ENCODE results near the gene SATB1. TPM values are rescaled to one million over a fixed set of nuclear protein-coding genes. Genes with fewer than 3 reads are reported as not detected.

Gene SATB1
- total RNA-seq, 2 experiments from 2014 or later: 546 to 561 TPM

GRCh38 chr3:18443665-18444594, 18.8 kb upstream of the SATB1 start:
- Mint-ChIP-seq H3K4me3 (peak overlapping the region; percentile 96), H3K36me3 (peaks cover 91% of the 10 kb centered on the region), H3K4me1 (ENCODE audit: low read depth) (peaks cover 35% of the 10 kb centered on the region), H3K27me3 (no peaks in the 10 kb centered on the region), H3K27ac (peak overlapping the region; percentile 99), H3K9me3 (peaks cover 9% of the 10 kb centered on the region)
- intact Hi-C loops (cut with micrococcal nuclease): loop anchor here (2.0 to 10.0 kb wide), 3 partner anchors 55 to 1559 kb away; partner anchors contain the start of gene PLCL2
- peak; percentile 42 for DNase-seq
- CTCF ChIA-PET: interaction anchor here (0.6 to 4.2 kb wide), 7 partner anchors 12 to 544 kb away, joined by 3 to 19 read pairs (median 4); no protein-coding TSS in a partner anchor
- POLR2A ChIA-PET: interaction anchor here (0.8 to 9.2 kb wide), 18 partner anchors 7 to 301 kb away, joined by 3 to 95 read pairs (median 4); partner anchors contain the start of gene SATB1

- peak overlapping the region; percentile 99 for H3K27ac Mint-ChIP-seq
- H3K27me3 Mint-ChIP-seq: no peaks in the 10 kb centered on the region
- intact Hi-C loops (cut with micrococcal nuclease): loop anchor here (1.0 to 10.0 kb wide), 3 partner anchors 16 to 1558 kb away; partner anchors contain the start of gene PLCL2
- H3K36me3 Mint-ChIP-seq: peaks cover 91% of the 10 kb centered on the region
- peak overlapping the region; percentile 96 for H3K4me3 Mint-ChIP-seq
- ChIA-PET CTCF (interaction anchor here (1.0 to 1.8 kb wide), 2 partner anchors 49 to 315 kb away, joined by 3 to 6 read pairs; no protein-coding TSS in a partner anchor), POLR2A (interaction anchor here (1.0 to 9.2 kb wide), 15 partner anchors 12 to 297 kb away, joined by 3 to 95 read pairs (median 5); no protein-coding TSS in a partner anchor)
- H3K9me3 Mint-ChIP-seq: peaks cover under 1% of the 10 kb centered on the region
- peaks cover 36% of the 10 kb centered on the region for H3K4me1 Mint-ChIP-seq (ENCODE audit: low read depth)
- DNase-seq: peak; percentile 57
Observed at GRCh38 chr3:18442756-18443664, 17.9 kb upstream of the SATB1 start.

DNA sequence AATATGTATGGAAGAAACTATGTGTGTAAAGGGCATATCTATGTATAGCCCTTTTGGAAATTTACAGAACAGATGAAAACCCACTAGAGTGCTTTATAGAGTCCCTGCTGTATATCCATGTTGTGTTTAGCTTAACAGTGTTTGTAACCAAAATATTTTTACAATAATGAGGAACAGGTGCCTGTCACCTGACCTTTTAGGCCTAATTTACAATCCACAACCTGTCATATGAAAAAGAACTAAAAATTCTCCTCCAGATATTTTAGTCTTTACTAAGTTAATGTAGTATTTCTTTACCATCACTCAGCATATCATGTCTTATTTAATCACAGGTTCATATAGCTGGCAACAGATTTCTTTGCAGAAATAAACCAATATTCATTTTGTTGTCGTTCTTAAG, 16.4 kb upstream of the SATB1 start:
- POLR2A ChIA-PET: interaction anchor here (1.0 to 9.2 kb wide), 9 partner anchors 10 to 295 kb away, joined by 3 to 95 read pairs (median 4); no protein-coding TSS in a partner anchor
- H3K4me1 Mint-ChIP-seq (ENCODE audit: low read depth): peaks cover 28% of the 10 kb centered on the region
- peak overlapping the region; percentile 81 for H3K4me3 Mint-ChIP-seq
- CTCF ChIA-PET: interaction anchor here (1.8 kb wide), 1 partner anchor 316 kb away, joined by 6 read pairs; no protein-coding TSS in a partner anchor
- no peaks in the 10 kb centered on the region for H3K9me3 Mint-ChIP-seq
- H3K27me3 Mint-ChIP-seq: no peaks in the 10 kb centered on the region
- no peak for DNase-seq
- peak overlapping the region; percentile 99 for H3K27ac Mint-ChIP-seq
- intact Hi-C loops (cut with micrococcal nuclease): loop anchor here (10.0 kb wide), 1 partner anchor 1557 kb away; the partner anchor contains the start of gene PLCL2
- peaks cover 87% of the 10 kb centered on the region for H3K36me3 Mint-ChIP-seq

DNA sequence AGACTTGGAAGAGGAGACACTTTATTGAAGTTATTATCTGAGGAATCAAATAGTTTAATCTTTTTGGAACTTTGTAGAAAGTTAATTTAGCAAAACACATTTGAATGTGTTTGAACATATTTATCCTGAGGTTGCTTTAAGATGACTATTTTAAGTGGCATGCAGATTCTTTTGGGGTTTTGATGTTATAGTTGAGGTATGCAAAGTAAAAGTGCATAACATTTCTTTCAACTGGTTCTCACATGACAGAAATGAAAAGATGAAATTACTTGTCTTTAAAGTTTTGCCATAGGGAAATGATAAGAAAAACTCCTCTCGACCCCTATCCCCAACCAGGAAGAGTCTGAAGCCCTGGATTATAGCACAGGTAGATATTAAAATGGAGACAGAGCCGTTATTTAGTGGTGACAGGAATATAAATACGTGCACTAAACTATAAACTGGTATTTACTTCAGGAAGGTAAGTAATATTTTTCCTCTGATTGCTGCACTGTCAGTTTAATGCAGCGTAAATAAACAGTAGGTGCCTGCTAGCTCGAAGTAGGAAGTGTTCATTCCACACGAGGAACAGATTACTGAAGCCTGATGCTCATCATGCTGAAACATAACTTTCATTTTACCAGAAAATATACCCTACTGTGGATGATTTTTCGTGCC, 15.1 kb upstream of the SATB1 start:
- DNase-seq: no peak
- POLR2A ChIA-PET: interaction anchor here (1.0 to 9.2 kb wide), 3 partner anchors 9 to 206 kb away, joined by 3 to 95 read pairs (median 4); no protein-coding TSS in a partner anchor
- CTCF ChIA-PET: no interaction called here
- H3K27ac Mint-ChIP-seq: peak overlapping the region; percentile 99
- peaks cover 88% of the 10 kb centered on the region for H3K36me3 Mint-ChIP-seq
- peak overlapping the region; percentile 81 for H3K4me3 Mint-ChIP-seq
- H3K9me3 Mint-ChIP-seq: no peaks in the 10 kb centered on the region
- peaks cover 38% of the 10 kb centered on the region for H3K4me1 Mint-ChIP-seq (ENCODE audit: low read depth)
- no peaks in the 10 kb centered on the region for H3K27me3 Mint-ChIP-seq
- intact Hi-C loops (cut with micrococcal nuclease): loop anchor here (10.0 kb wide), 1 partner anchor 1555 kb away; the partner anchor contains the start of gene PLCL2

- CTCF ChIA-PET: no interaction called here
- intact Hi-C loops (cut with micrococcal nuclease): no loop called here
- H3K36me3 Mint-ChIP-seq: peaks cover 93% of the 10 kb centered on the region
- no peaks in the 10 kb centered on the region for H3K27me3 Mint-ChIP-seq
- no peaks in the 10 kb centered on the region for H3K9me3 Mint-ChIP-seq
- peaks cover 40% of the 10 kb centered on the region for H3K4me1 Mint-ChIP-seq (ENCODE audit: low read depth)
- H3K4me3 Mint-ChIP-seq: peak overlapping the region; percentile 81
- peak overlapping the region; percentile 99 for H3K27ac Mint-ChIP-seq
- POLR2A ChIA-PET: interaction anchor here (1.2 to 9.2 kb wide), 3 partner anchors 8 to 207 kb away, joined by 4 to 95 read pairs (median 14); partner anchors contain the start of gene SATB1
- no peak for DNase-seq
Observed at GRCh38 chr3:18439281-18439680, 14.1 kb upstream of the SATB1 start.

DNA sequence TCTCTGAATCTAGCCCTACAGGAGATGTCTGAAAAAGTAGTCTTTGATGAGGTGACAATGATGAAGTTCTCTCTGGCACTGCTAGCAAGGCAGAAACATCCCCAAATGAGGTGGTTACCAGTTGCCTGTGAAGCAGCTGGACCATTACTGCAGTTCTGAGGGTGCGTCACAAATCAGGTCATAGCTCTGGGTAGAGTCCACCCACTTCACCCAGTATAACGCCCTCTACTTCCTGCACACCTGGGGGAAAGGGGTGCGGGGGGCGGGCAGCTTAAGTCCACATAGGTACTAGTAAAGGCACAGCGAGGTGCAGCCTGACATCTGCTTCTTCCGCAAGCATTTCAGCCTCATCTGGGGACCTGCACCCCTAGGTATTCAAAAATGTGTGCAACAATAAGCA, 13.4 kb upstream of the SATB1 start:
- intact Hi-C loops (cut with micrococcal nuclease): loop anchor here (1.0 kb wide), 1 partner anchor 10 kb away; no protein-coding TSS in a partner anchor
- CTCF ChIA-PET: interaction anchor here (0.8 kb wide), 1 partner anchor 18 kb away, joined by 4 read pairs; no protein-coding TSS in a partner anchor
- peaks cover 88% of the 10 kb centered on the region for H3K36me3 Mint-ChIP-seq

DNA sequence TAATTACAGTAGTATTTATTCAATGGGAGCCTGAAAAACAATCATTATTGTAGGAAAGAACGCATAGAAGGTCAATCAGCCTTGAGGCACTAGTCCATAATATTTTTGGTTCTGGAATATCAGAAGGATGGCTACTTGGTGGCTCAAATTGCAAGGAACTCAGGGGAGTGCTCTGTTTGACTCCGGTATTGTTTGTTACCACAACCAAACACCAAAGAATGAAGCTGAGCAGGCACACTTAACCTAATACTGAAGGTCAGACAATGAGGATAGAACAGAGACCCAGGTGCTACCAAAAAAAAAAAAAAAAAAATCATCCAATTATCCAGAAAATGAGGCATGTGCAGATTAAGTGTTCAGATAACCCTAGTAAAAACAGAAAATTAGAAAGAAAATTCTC, 11.1 kb upstream of the SATB1 start:
- CTCF ChIA-PET: interaction anchor here (0.6 to 1.4 kb wide), 4 partner anchors 14 to 323 kb away, joined by 3 to 5 read pairs (median 4); no protein-coding TSS in a partner anchor
- Mint-ChIP-seq H3K4me3 (peak overlapping the region; percentile 81), H3K9me3 (no peaks in the 10 kb centered on the region), H3K27me3 (peaks cover 1% of the 10 kb centered on the region), H3K36me3 (peaks cover 85% of the 10 kb centered on the region), H3K27ac (peak overlapping the region; percentile 99), H3K4me1 (ENCODE audit: low read depth) (peaks cover 56% of the 10 kb centered on the region)
- POLR2A ChIA-PET: interaction anchor here (0.6 to 1.8 kb wide), 13 partner anchors 9 to 323 kb away, joined by 3 to 10 read pairs (median 4); partner anchors contain the start of gene SATB1
- intact Hi-C loops (cut with micrococcal nuclease): no loop called here
- DNase-seq: no peak

More for the DNA sequence above, 13.4 kb upstream of the SATB1 start:
- peak overlapping the region; percentile 81 for H3K4me3 Mint-ChIP-seq
- H3K9me3 Mint-ChIP-seq: no peaks in the 10 kb centered on the region
- POLR2A ChIA-PET: interaction anchor here (0.7 to 1.8 kb wide), 17 partner anchors 8 to 303 kb away, joined by 3 to 19 read pairs (median 4); partner anchors contain the start of gene SATB1
- peak; percentile 82 for DNase-seq
- H3K27me3 Mint-ChIP-seq: no peaks in the 10 kb centered on the region
- peak overlapping the region; percentile 99 for H3K27ac Mint-ChIP-seq
- peaks cover 40% of the 10 kb centered on the region for H3K4me1 Mint-ChIP-seq (ENCODE audit: low read depth)

GRCh38 chr3:18434711-18435110, 9.6 kb upstream of the SATB1 start:
- intact Hi-C loops (cut with micrococcal nuclease): no loop called here
- H3K36me3 Mint-ChIP-seq: peaks cover 82% of the 10 kb centered on the region

DNA sequence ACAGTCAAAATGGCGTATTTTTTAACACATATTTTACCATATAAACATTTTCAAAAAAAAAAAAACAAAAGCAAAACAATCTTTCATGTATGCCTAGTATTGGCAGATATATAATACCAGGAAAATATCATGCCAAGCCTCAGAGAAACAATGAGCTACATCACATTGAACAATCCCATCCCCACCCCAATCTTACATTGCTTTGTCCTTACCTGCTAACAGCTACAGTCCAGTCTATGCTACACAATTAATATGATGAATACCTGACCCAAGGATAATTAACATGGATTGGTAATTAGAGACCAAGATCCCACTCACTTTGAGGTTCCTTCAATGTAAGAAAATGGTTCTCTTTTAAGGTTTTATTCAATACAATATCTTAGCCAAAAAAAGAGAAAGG, 7.6 kb upstream of the SATB1 start:
- peaks cover 66% of the 10 kb centered on the region for H3K4me1 Mint-ChIP-seq (ENCODE audit: low read depth)
- H3K9me3 Mint-ChIP-seq: no peaks in the 10 kb centered on the region
- ChIA-PET CTCF (no interaction called here), POLR2A (interaction anchor here (0.6 to 5.7 kb wide), 5 partner anchors 9 to 558 kb away, joined by 3 to 95 read pairs (median 4); no protein-coding TSS in a partner anchor)
- H3K4me3 Mint-ChIP-seq: peak overlapping the region; percentile 72
- no peak for DNase-seq
- peaks cover 1% of the 10 kb centered on the region for H3K27me3 Mint-ChIP-seq
- H3K27ac Mint-ChIP-seq: peak overlapping the region; percentile 72
- peaks cover 84% of the 10 kb centered on the region for H3K36me3 Mint-ChIP-seq
- intact Hi-C loops (cut with micrococcal nuclease): no loop called here

More at GRCh38 chr3:18434711-18435110, 9.6 kb upstream of the SATB1 start:
- Mint-ChIP-seq H3K4me1 (ENCODE audit: low read depth) (peaks cover 60% of the 10 kb centered on the region), H3K27ac (peak overlapping the region; percentile 99), H3K27me3 (peaks cover 1% of the 10 kb centered on the region), H3K4me3 (peak overlapping the region; percentile 81), H3K9me3 (no peaks in the 10 kb centered on the region)
- no peak for DNase-seq
- ChIA-PET CTCF (no interaction called here), POLR2A (interaction anchor here (1.0 kb wide), 1 partner anchor 10 kb away, joined by 3 read pairs; no protein-coding TSS in a partner anchor)

DNA sequence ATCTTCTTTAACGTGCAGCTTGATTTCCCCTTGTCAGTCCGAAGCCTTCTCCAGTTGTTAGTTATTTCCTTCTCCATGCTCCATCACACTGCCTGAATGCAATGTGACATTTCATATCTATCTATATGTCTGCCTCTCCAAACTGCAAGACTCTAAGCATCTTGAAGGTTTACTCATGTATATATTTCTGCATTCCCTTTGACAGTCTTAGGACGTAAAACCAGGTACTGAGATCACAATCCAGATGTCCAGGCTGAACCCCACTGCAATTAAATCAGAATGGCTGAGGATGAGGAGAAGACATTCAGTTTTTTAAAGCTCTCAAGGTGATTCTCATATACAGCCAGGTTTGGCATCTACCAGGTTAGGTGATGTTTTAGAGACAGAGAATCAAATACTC, 6.1 kb upstream of the SATB1 start:
- no peak for DNase-seq
- ChIA-PET POLR2A (interaction anchor here (0.9 to 5.7 kb wide), 13 partner anchors 11 to 327 kb away, joined by 3 to 95 read pairs (median 3); no protein-coding TSS in a partner anchor), CTCF (interaction anchor here (1.1 to 1.5 kb wide), 2 partner anchors 13 to 327 kb away, joined by 3 to 4 read pairs; no protein-coding TSS in a partner anchor)
- Mint-ChIP-seq H3K9me3 (no peaks in the 10 kb centered on the region), H3K4me3 (peak overlapping the region; percentile 72), H3K4me1 (ENCODE audit: low read depth) (peaks cover 72% of the 10 kb centered on the region), H3K27ac (peak overlapping the region; percentile 72), H3K36me3 (peaks cover 83% of the 10 kb centered on the region), H3K27me3 (peaks cover 1% of the 10 kb centered on the region)
- intact Hi-C loops (cut with micrococcal nuclease): no loop called here

Measured in activated CD4-positive, alpha-beta memory T cell treated with anti-CD3 and anti-CD28 coated beads for 36 hours (primary cell).